ENCODE data around the gene DLL4. TPM values are rescaled to one million over a fixed set of nuclear protein-coding genes. Genes with fewer than 3 reads are reported as not detected.
A peak's percentile ranks its signal among the peaks of the same experiment; 100 is the strongest.

DLL4 gene
- total and polyA plus RNA-seq, 10 of the 15 experiments (the other 5 are each of a cell fraction or from before 2014, with no cell fraction given) = 0.04 to 0.16 (median 0.09) TPM; not detected in 6

- no peak for TF ChIP-seq FOS (IDR thresholded peaks at IDR 0.05; ENCODE audit: borderline replicate concordance, extremely low read depth, insufficient read length)
- no peak for TF ChIP-seq NR2F1 (conservative IDR thresholded peaks at IDR 0.05)
- TF ChIP-seq MEF2A (IDR thresholded peaks at IDR 0.05; ENCODE audit: insufficient read depth, low read depth, low read length) = no peak
- no peak for TF ChIP-seq PML (IDR thresholded peaks at IDR 0.05; ENCODE audit: low read length)
- TF ChIP-seq ASH2L (IDR thresholded peaks at IDR 0.05; ENCODE audit: borderline replicate concordance, low read depth) = no peak
- TF ChIP-seq IKZF1 (conservative IDR thresholded peaks at IDR 0.05) = peak; percentile 39; the same call in 1 of the 2 replicates
- no peak for TF ChIP-seq REST (IDR thresholded peaks at IDR 0.05; ENCODE audit: low read depth, low read length)
- TF ChIP-seq PKNOX1 (IDR thresholded peaks at IDR 0.05) = 0 out of 2 replicates have a peak, but pooled peaks have one; percentile 40
- no peak for TF ChIP-seq CEBPB (IDR thresholded peaks at IDR 0.05; ENCODE audit: borderline replicate concordance in 1 of 2, low read depth in 2 of 2, low read length in 2 of 2)
- TF ChIP-seq JUNB (IDR thresholded peaks at IDR 0.05) = no peak
- TF ChIP-seq TARDBP (IDR thresholded peaks at IDR 0.05; ENCODE audit: borderline replicate concordance) = no peak; the same call in 1 of the 2 replicates
- TF ChIP-seq ATF2 (IDR thresholded peaks at IDR 0.05; ENCODE audit: low read length) = no peak
- TF ChIP-seq USF2 (IDR thresholded peaks at IDR 0.05; ENCODE audit: borderline replicate concordance, low read depth, low read length) = peak; percentile 74
- TF ChIP-seq BCLAF1 (IDR thresholded peaks at IDR 0.05) = no peak
- TF ChIP-seq TCF3 (IDR thresholded peaks at IDR 0.05; ENCODE audit: borderline replicate concordance, insufficient read depth, low read depth, low read length) = peak; percentile 6; the same call in 1 of the 2 replicates
- peak; percentile 97 for TF ChIP-seq CREB1 (IDR thresholded peaks at IDR 0.05; ENCODE audit: low read depth)
- no peak for TF ChIP-seq BRCA1 (IDR thresholded peaks at IDR 0.05; ENCODE audit: low read depth, low read length)
- no peak for TF ChIP-seq RBBP5 (conservative IDR thresholded peaks at IDR 0.05)
Observed at GRCh38 chr15:40893733-40894680, 35.1 kb upstream of the DLL4 start, which contains the start of gene VPS18 (continued).

Measured in GM12878 (cell line).